Ishikawa (cell line): ENCODE data around the gene DGLUCY.

Source experiments
- CEBPB ChIP-seq: IDR thresholded peaks from 2 replicates; pipeline ENCODE4 v1.6.1; 2012
- CREB1 ChIP-seq: IDR thresholded peaks from 2 replicates; pipeline ENCODE4 v1.6.1; 2012; ENCODE audit warnings: low read depth
- EGR1 ChIP-seq: IDR thresholded peaks from 2 replicates; pipeline ENCODE4 v1.6.1; 2012
- EP300 ChIP-seq: IDR thresholded peaks from 2 replicates; pipeline ENCODE4 v1.6.1; 2012; ENCODE audit warnings: borderline replicate concordance
- FOXM1 ChIP-seq: IDR thresholded peaks from 2 replicates; pipeline ENCODE4 v1.6.1; 2012; ENCODE audit warnings: low read depth, borderline replicate concordance
- MAX ChIP-seq: IDR thresholded peaks from 2 replicates; pipeline ENCODE4 v1.6.1; 2012
- NFIC ChIP-seq: IDR thresholded peaks from 2 replicates; pipeline ENCODE4 v1.6.1; 2012
- RAD21 ChIP-seq: IDR thresholded peaks from 2 replicates; pipeline ENCODE4 v1.6.1; 2012; ENCODE audit warnings: low read depth
- TAF1 ChIP-seq: IDR thresholded peaks from 2 replicates; pipeline ENCODE4 v1.6.1; 2012; ENCODE audit warnings: low read depth, mild to moderate bottlenecking
- TCF12 ChIP-seq: IDR thresholded peaks from 2 replicates; pipeline ENCODE4 v1.6.1; 2012; ENCODE audit warnings: low read depth
- TEAD4 ChIP-seq: IDR thresholded peaks from 2 replicates; pipeline ENCODE4 v1.6.1; 2012
- USF1 ChIP-seq: IDR thresholded peaks from 2 replicates; pipeline ENCODE4 v1.6.1; 2012
- YY1 ChIP-seq: IDR thresholded peaks from 2 replicates; pipeline ENCODE4 v1.6.1; 2012; ENCODE audit warnings: low read depth
- ZBTB7A ChIP-seq: IDR thresholded peaks from 2 replicates; pipeline ENCODE4 v1.6.1; 2012; ENCODE audit warnings: low read depth
- TF ChIP-seq, protein P1 (sequence below): IDR thresholded peaks from 2 replicates; pipeline ENCODE4 v1.6.1; 2012; ENCODE audit warnings: low read depth, mild to moderate bottlenecking

Gene DGLUCY

GRCh38 chr14:91190853-91191252 is 77.0 kb downstream of the DGLUCY start:
- no peak for TF ChIP-seq NFIC
- TF ChIP-seq MAX: no peak
- TF ChIP-seq EGR1: no peak
- TF ChIP-seq CREB1: no peak
- TF ChIP-seq FOXM1: no peak
- no peak for TF ChIP-seq USF1
- TF ChIP-seq TCF12: no peak
- no peak for TF ChIP-seq RAD21
- TF ChIP-seq TEAD4: no peak

DNA sequence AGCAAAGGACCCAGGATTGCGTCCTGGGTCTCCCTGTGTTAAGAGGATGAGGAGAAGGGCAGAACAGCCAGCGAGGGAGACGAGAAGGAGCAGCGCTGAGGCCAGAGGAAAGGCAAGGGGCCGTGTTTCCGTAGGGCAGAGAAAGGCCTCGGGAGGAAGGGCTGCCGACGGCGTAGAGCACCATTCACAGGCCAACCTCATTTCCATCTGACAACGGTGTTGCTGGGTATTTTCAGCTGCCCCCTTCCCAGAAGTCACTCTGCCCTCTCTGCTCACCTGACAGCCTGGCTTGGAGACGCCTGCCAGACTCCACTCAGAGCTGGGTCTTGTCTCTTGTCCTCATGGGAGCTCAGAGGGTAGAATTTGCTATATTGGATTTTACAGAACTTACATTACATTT is 79.2 kb downstream of the DGLUCY start:
- TF ChIP-seq MAX: no peak

- TF ChIP-seq EGR1: no peak
- TF ChIP-seq, protein P1, sequence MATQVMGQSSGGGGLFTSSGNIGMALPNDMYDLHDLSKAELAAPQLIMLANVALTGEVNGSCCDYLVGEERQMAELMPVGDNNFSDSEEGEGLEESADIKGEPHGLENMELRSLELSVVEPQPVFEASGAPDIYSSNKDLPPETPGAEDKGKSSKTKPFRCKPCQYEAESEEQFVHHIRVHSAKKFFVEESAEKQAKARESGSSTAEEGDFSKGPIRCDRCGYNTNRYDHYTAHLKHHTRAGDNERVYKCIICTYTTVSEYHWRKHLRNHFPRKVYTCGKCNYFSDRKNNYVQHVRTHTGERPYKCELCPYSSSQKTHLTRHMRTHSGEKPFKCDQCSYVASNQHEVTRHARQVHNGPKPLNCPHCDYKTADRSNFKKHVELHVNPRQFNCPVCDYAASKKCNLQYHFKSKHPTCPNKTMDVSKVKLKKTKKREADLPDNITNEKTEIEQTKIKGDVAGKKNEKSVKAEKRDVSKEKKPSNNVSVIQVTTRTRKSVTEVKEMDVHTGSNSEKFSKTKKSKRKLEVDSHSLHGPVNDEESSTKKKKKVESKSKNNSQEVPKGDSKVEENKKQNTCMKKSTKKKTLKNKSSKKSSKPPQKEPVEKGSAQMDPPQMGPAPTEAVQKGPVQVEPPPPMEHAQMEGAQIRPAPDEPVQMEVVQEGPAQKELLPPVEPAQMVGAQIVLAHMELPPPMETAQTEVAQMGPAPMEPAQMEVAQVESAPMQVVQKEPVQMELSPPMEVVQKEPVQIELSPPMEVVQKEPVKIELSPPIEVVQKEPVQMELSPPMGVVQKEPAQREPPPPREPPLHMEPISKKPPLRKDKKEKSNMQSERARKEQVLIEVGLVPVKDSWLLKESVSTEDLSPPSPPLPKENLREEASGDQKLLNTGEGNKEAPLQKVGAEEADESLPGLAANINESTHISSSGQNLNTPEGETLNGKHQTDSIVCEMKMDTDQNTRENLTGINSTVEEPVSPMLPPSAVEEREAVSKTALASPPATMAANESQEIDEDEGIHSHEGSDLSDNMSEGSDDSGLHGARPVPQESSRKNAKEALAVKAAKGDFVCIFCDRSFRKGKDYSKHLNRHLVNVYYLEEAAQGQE: no peak
- no peak for TF ChIP-seq TEAD4
- no peak for TF ChIP-seq USF1
- TF ChIP-seq YY1: no peak
- no peak for TF ChIP-seq TCF12
- no peak for TF ChIP-seq NFIC
- TF ChIP-seq TAF1: no peak
- no peak for TF ChIP-seq MAX
- no peak for TF ChIP-seq RAD21
- no peak for TF ChIP-seq FOXM1
- TF ChIP-seq EP300: no peak
- TF ChIP-seq CEBPB: no peak
- TF ChIP-seq ZBTB7A: no peak
- TF ChIP-seq CREB1: no peak
These were observed 82.0 kb downstream of the DGLUCY start for GRCh38 chr14:91195881-91196280.

GRCh38 chr14:91197631-91198030 is 83.8 kb downstream of the DGLUCY start:
- TF ChIP-seq TEAD4 (no peak), RAD21 (no peak), ZBTB7A (no peak), USF1 (no peak), MAX (no peak), EGR1 (no peak), YY1 (no peak), TCF12 (no peak), NFIC (no peak), FOXM1 (no peak)
- TF ChIP-seq, protein P1: no peak

- no peak for TF ChIP-seq USF1
- TF ChIP-seq TEAD4: no peak
- TF ChIP-seq TCF12: no peak
- no peak for TF ChIP-seq NFIC
- TF ChIP-seq RAD21: no peak
- TF ChIP-seq MAX: no peak
- TF ChIP-seq CREB1: no peak
- no peak for TF ChIP-seq FOXM1
- TF ChIP-seq YY1: no peak
- TF ChIP-seq, protein P1: no peak
- no peak for TF ChIP-seq EP300
- no peak for TF ChIP-seq ZBTB7A
- no peak for TF ChIP-seq CEBPB
- TF ChIP-seq TAF1: no peak
- no peak for TF ChIP-seq EGR1
These were observed 88.5 kb downstream of the DGLUCY start for GRCh38 chr14:91202234-91202974.
